ENCODE results near the gene TBR1. TPM values are rescaled to one million over a fixed set of nuclear protein-coding genes. Genes with fewer than 3 reads are reported as not detected.

TBR1 gene
- total and polyA plus RNA-seq, 2 experiments from 2014 or later = not detected

DNA sequence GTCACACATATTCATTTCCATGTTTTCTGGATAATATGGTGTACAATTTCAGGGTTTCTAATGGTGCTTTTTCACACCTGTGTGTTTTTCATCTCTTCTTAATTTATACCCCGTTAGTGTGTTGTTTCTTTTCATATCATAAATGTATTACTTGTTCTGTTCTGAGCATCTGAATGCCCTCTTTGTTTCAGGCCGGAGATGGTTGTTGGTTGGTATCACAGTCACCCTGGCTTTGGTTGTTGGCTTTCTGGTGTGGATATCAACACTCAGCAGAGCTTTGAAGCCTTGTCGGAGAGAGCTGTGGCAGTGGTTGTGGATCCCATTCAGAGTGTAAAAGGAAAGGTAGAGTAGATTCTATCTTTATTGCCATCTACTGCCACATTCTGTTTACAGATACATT lies 45.1 kb upstream of the TBR1 start:
- Histone ChIP-seq H4K20me1 (replicated peaks; ENCODE audit: insufficient read depth) (no peaks in the 10 kb centered on the region), H3K27ac (ENCODE audit: low read depth) (no peak overlapping the region; the same call in 1 of the 2 replicates), H3K4me1 (ENCODE audit: insufficient read depth) (peaks cover 85% of the 10 kb centered on the region), H3K79me2 (replicated peaks; ENCODE audit: insufficient read depth) (peaks cover 11% of the 10 kb centered on the region), H3K36me3 (ENCODE audit: insufficient read depth) (no peaks in the 10 kb centered on the region), H3F3A (replicated peaks; ENCODE audit: low read depth) (no peaks in the 10 kb centered on the region), H3K4me3 (no peak overlapping the region), H3K27me3 (ENCODE audit: insufficient read depth) (no peaks in the 10 kb centered on the region), H3K4me2 (peak overlapping the region; percentile 35; the same call in 1 of the 2 replicates), H3K9me2 (ENCODE audit: insufficient read depth) (no peaks in the 10 kb centered on the region), H2AFZ (no peak overlapping the region)
- Mint-ChIP-seq H3K9me3 (no peaks in the 10 kb centered on the region), H3K27ac (no peak overlapping the region), H3K36me3 (ENCODE audit: low read depth) (peaks cover 9% of the 10 kb centered on the region; the same call in 2 of the 3 replicates), H3K4me3 (peak overlapping the region; percentile 13; the same call in 2 of the 3 replicates), H3K27me3 (ENCODE audit: insufficient read depth, low read depth, poor library complexity) (no peaks in the 10 kb centered on the region), H3K4me1 (peaks cover 74% of the 10 kb centered on the region)
- DNase-seq (ENCODE audit: low spot score) (no peak), ATAC-seq (peak; percentile 49)
- TF ChIP-seq NANOG (IDR thresholded peaks at IDR 0.05; ENCODE audit: borderline replicate concordance) = no peak

DNA sequence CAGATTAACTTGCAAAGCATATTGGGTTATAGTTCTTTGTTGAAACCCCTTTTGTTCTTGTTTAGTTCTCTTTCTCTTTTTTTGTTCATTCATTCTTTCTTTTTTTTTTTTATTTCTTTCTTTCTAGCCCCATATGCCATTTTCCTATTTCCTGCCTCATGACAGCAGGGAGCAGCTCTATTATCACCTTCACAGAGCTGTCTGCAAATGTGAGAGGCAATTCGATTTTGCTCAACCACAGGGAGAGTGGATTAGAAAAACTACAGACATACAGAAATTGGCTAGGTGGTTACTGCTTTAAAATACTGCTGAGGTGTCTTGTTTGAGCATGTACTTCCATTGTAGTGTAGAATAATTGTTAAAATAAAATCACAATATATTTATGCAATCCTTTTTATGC lies 44.2 kb upstream of the TBR1 start:
- Histone ChIP-seq H3K27ac (ENCODE audit: low read depth) (no peak overlapping the region), H3F3A (replicated peaks; ENCODE audit: low read depth) (no peaks in the 10 kb centered on the region), H3K4me1 (ENCODE audit: insufficient read depth) (peaks cover 76% of the 10 kb centered on the region), H3K4me3 (no peak overlapping the region), H3K27me3 (ENCODE audit: insufficient read depth) (no peaks in the 10 kb centered on the region), H3K4me2 (peak overlapping the region; percentile 25; the same call in 1 of the 2 replicates), H3K36me3 (ENCODE audit: insufficient read depth) (no peaks in the 10 kb centered on the region), H3K79me2 (replicated peaks; ENCODE audit: insufficient read depth) (peaks cover 4% of the 10 kb centered on the region; the same call in 1 of the 2 replicates), H2AFZ (no peak overlapping the region), H3K9me2 (ENCODE audit: insufficient read depth) (no peaks in the 10 kb centered on the region), H4K20me1 (replicated peaks; ENCODE audit: insufficient read depth) (no peaks in the 10 kb centered on the region)
- peaks cover 9% of the 10 kb centered on the region; the same call in 2 of the 3 replicates for H3K36me3 Mint-ChIP-seq (ENCODE audit: low read depth)
- no peak for DNase-seq (ENCODE audit: low spot score)
- no peak overlapping the region; the same call in 1 of the 2 replicates for H3K27ac Mint-ChIP-seq
- H3K4me1 Mint-ChIP-seq = peaks cover 68% of the 10 kb centered on the region
- no peaks in the 10 kb centered on the region for H3K27me3 Mint-ChIP-seq (ENCODE audit: insufficient read depth, low read depth, poor library complexity)
- ATAC-seq = peak; percentile 35; the same call in 1 of the 3 replicates
- no peaks in the 10 kb centered on the region for H3K9me3 Mint-ChIP-seq
- H3K4me3 Mint-ChIP-seq = peak overlapping the region; percentile 48; the same call in 2 of the 3 replicates
- TF ChIP-seq ZNF331 (CRISPR knock-in tag; IDR thresholded peaks at IDR 0.05; ENCODE audit: low read depth) = no peak
- TF ChIP-seq STAT1 (IDR thresholded peaks at IDR 0.05; ENCODE audit: unreplicated experiment) = no peak
- TF ChIP-seq, protein P1, sequence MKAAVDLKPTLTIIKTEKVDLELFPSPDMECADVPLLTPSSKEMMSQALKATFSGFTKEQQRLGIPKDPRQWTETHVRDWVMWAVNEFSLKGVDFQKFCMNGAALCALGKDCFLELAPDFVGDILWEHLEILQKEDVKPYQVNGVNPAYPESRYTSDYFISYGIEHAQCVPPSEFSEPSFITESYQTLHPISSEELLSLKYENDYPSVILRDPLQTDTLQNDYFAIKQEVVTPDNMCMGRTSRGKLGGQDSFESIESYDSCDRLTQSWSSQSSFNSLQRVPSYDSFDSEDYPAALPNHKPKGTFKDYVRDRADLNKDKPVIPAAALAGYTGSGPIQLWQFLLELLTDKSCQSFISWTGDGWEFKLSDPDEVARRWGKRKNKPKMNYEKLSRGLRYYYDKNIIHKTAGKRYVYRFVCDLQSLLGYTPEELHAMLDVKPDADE (IDR thresholded peaks at IDR 0.05) = no peak
- TF ChIP-seq, protein P2, sequence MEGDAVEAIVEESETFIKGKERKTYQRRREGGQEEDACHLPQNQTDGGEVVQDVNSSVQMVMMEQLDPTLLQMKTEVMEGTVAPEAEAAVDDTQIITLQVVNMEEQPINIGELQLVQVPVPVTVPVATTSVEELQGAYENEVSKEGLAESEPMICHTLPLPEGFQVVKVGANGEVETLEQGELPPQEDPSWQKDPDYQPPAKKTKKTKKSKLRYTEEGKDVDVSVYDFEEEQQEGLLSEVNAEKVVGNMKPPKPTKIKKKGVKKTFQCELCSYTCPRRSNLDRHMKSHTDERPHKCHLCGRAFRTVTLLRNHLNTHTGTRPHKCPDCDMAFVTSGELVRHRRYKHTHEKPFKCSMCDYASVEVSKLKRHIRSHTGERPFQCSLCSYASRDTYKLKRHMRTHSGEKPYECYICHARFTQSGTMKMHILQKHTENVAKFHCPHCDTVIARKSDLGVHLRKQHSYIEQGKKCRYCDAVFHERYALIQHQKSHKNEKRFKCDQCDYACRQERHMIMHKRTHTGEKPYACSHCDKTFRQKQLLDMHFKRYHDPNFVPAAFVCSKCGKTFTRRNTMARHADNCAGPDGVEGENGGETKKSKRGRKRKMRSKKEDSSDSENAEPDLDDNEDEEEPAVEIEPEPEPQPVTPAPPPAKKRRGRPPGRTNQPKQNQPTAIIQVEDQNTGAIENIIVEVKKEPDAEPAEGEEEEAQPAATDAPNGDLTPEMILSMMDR (conservative IDR thresholded peaks at IDR 0.05; ENCODE audit: low read depth in 2 of 2) = no peak
- no peak for TF ChIP-seq JUNB (IDR thresholded peaks at IDR 0.05; ENCODE audit: unreplicated experiment)
- TF ChIP-seq NANOG (IDR thresholded peaks at IDR 0.05; ENCODE audit: borderline replicate concordance) = no peak
- TF ChIP-seq POLR2AphosphoS5 (IDR thresholded peaks at IDR 0.05; ENCODE audit: low read depth) = no peak
- TF ChIP-seq, protein P3, sequence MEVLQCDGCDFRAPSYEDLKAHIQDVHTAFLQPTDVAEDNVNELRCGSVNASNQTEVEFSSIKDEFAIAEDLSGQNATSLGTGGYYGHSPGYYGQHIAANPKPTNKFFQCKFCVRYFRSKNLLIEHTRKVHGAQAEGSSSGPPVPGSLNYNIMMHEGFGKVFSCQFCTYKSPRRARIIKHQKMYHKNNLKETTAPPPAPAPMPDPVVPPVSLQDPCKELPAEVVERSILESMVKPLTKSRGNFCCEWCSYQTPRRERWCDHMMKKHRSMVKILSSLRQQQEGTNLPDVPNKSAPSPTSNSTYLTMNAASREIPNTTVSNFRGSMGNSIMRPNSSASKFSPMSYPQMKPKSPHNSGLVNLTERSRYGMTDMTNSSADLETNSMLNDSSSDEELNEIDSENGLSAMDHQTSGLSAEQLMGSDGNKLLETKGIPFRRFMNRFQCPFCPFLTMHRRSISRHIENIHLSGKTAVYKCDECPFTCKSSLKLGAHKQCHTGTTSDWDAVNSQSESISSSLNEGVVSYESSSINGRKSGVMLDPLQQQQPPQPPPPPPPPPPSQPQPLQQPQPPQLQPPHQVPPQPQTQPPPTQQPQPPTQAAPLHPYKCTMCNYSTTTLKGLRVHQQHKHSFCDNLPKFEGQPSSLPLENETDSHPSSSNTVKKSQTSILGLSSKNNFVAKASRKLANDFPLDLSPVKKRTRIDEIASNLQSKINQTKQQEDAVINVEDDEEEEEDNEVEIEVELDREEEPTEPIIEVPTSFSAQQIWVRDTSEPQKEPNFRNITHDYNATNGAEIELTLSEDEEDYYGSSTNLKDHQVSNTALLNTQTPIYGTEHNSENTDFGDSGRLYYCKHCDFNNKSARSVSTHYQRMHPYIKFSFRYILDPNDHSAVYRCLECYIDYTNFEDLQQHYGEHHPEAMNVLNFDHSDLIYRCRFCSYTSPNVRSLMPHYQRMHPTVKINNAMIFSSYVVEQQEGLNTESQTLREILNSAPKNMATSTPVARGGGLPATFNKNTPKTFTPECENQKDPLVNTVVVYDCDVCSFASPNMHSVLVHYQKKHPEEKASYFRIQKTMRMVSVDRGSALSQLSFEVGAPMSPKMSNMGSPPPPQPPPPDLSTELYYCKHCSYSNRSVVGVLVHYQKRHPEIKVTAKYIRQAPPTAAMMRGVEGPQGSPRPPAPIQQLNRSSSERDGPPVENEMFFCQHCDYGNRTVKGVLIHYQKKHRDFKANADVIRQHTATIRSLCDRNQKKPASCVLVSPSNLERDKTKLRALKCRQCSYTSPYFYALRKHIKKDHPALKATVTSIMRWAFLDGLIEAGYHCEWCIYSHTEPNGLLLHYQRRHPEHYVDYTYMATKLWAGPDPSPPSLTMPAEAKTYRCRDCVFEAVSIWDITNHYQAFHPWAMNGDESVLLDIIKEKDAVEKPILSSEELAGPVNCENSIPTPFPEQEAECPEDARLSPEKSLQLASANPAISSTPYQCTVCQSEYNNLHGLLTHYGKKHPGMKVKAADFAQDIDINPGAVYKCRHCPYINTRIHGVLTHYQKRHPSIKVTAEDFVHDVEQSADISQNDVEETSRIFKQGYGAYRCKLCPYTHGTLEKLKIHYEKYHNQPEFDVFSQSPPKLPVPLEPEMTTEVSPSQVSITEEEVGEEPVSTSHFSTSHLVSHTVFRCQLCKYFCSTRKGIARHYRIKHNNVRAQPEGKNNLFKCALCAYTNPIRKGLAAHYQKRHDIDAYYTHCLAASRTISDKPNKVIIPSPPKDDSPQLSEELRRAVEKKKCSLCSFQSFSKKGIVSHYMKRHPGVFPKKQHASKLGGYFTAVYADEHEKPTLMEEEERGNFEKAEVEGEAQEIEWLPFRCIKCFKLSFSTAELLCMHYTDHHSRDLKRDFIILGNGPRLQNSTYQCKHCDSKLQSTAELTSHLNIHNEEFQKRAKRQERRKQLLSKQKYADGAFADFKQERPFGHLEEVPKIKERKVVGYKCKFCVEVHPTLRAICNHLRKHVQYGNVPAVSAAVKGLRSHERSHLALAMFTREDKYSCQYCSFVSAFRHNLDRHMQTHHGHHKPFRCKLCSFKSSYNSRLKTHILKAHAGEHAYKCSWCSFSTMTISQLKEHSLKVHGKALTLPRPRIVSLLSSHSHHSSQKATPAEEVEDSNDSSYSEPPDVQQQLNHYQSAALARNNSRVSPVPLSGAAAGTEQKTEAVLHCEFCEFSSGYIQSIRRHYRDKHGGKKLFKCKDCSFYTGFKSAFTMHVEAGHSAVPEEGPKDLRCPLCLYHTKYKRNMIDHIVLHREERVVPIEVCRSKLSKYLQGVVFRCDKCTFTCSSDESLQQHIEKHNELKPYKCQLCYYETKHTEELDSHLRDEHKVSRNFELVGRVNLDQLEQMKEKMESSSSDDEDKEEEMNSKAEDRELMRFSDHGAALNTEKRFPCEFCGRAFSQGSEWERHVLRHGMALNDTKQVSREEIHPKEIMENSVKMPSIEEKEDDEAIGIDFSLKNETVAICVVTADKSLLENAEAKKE (CRISPR knock-in tag; IDR thresholded peaks at IDR 0.05) = no peak
- no peak for TF ChIP-seq EZH2 (IDR thresholded peaks at IDR 0.05; ENCODE audit: low read depth, unreplicated experiment)
- no peak for TF ChIP-seq ZNF114 (CRISPR knock-in tag; IDR thresholded peaks at IDR 0.05)

All from GM23338 (cell line).